ENCODE data around the gene ALKBH5.

- TF ChIP-seq MAFK (IDR thresholded peaks at IDR 0.05; ENCODE audit: partially characterized antibody) (no peak), EP300 (IDR thresholded peaks at IDR 0.05) (no peak), NPAS2 (CRISPR knock-in tag; IDR thresholded peaks at IDR 0.05; ENCODE audit: borderline replicate concordance) (no peak), SMC3 (IDR thresholded peaks at IDR 0.05) (no peak), HDAC2 (IDR thresholded peaks at IDR 0.05) (no peak), HOXA7 (CRISPR knock-in tag; IDR thresholded peaks at IDR 0.05) (no peak)
- TF ChIP-seq, protein P1, sequence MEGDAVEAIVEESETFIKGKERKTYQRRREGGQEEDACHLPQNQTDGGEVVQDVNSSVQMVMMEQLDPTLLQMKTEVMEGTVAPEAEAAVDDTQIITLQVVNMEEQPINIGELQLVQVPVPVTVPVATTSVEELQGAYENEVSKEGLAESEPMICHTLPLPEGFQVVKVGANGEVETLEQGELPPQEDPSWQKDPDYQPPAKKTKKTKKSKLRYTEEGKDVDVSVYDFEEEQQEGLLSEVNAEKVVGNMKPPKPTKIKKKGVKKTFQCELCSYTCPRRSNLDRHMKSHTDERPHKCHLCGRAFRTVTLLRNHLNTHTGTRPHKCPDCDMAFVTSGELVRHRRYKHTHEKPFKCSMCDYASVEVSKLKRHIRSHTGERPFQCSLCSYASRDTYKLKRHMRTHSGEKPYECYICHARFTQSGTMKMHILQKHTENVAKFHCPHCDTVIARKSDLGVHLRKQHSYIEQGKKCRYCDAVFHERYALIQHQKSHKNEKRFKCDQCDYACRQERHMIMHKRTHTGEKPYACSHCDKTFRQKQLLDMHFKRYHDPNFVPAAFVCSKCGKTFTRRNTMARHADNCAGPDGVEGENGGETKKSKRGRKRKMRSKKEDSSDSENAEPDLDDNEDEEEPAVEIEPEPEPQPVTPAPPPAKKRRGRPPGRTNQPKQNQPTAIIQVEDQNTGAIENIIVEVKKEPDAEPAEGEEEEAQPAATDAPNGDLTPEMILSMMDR (IDR thresholded peaks at IDR 0.05) = no peak
These were observed 1.8 kb downstream of the ALKBH5 start for GRCh38 chr17:18185391-18185790.
